GM19397 (cell line): ENCODE results near the gene CSTF2T.
"Not testable (repeated sequence)": the region's sequence is repeated elsewhere in the genome, so short reads cannot be mapped to it uniquely, and the experiment has no call there.

Source experiments
- ATAC-seq: cut with Tn5 transposase; IDR thresholded peaks from one replicate; pipeline ENCODE4 v1.9.1; 2021; ENCODE audit warnings: mild to moderate bottlenecking, moderate library complexity; ENCODE audit not compliant: unreplicated experiment

CSTF2T gene

GRCh38 chr10:51698473-51699063 lies 827 bp downstream of the CSTF2T start:
- no peak for ATAC-seq

DNA sequence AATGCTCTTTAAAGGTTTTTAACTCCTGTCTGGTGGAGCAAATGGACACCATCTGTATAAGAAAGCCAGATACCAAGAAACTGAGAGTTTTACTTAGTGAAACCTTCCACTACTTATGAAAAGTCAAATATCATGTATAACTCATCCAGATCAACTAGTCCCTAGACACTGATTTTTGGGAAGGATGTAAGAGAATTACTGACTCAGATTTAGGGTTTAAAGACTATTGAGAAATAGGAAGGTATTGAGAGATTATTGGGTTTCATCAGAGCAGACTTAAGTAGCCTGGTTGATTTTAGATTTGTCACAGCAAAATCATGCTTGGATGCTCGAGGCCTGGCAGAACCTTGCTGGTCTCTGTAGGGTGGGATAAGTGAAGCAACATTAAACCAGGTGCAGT lies 3.1 kb downstream of the CSTF2T start:
- no peak for ATAC-seq

GRCh38 chr10:51694086-51694768 lies 5.2 kb downstream of the CSTF2T start:
- no peak for ATAC-seq

GRCh38 chr10:51691135-51691534 lies 8.3 kb downstream of the CSTF2T start:
- no peak for ATAC-seq

DNA sequence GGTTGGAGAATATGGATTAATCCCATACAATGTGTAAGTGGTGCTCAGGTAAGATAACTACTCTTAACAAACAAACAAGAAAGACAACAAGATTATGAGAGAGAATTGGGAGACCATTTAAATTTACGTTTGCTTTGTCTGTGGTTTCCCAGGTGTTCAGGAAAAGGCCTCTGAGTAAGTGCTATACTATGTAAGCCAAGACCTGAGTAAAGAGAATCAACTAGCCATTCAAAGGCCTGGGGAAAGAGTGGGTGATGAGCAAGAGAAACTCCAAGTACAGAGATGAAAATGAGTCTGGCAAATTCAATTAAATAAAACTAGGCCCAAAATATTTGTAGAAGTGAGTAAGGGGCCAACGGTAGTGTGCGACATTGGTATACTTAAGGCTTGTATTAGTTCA lies 9.9 kb downstream of the CSTF2T start:
- ATAC-seq, result no peak

- ATAC-seq, result not testable (repeated sequence)
Measured at GRCh38 chr10:51688826-51689225, 10.6 kb downstream of the CSTF2T start.

- ATAC-seq, result no peak
Measured at GRCh38 chr10:51687296-51687695, 12.1 kb downstream of the CSTF2T start.

- ATAC-seq, result no peak
Measured at GRCh38 chr10:51685768-51686167, 13.6 kb downstream of the CSTF2T start.

DNA sequence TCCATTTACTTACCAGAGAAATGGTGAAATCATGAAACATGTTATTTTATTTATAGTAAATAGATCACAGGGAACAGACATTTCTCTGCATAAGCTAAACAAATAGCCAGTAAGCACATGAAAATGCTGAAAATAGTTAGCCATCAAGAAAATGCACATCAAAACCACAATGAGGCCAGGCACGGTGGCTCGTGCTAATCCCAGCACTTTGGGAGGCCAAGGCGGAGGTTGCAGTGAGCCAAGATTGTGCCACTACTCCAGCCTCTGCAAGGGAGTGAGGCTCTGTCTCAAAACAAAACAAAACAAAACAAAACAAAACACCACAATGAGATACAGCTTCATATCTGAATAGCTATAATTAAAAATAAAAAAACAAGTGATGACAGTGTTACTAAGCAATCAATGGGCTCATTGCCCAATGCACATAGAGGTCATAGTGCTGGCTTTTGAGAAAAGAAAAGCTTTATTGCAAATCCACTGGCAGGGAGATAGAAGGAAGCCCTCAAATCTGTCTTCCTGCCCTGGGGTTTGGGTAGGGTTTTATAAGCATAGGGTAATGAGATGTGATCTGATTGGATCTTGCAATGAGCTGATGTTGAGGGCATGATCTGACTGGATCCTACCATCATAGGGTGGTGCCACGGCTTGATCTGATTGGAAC lies 16.2 kb downstream of the CSTF2T start:
- ATAC-seq, result no peak

DNA sequence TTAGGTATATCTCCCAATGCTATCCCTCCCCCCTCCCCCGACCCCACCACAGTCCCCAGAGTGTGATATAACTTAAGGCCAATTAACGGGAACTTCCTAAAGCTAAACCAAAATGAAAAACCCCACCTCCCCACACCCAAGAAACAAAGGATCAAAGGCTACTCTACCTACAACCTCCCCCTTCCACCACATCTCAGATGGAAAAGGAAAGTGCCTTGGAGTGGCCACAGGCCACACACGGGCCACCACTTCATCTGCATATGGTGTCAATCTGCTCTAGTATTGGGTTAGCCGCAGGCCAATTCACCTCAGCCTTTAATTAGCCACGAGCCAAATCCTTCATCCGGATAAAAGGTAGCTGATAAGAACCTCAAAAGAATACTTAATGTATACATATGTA lies 19.6 kb downstream of the CSTF2T start:
- ATAC-seq, result no peak

- no peak for ATAC-seq
Measured at GRCh38 chr10:51675088-51675487, 24.3 kb downstream of the CSTF2T start.

DNA sequence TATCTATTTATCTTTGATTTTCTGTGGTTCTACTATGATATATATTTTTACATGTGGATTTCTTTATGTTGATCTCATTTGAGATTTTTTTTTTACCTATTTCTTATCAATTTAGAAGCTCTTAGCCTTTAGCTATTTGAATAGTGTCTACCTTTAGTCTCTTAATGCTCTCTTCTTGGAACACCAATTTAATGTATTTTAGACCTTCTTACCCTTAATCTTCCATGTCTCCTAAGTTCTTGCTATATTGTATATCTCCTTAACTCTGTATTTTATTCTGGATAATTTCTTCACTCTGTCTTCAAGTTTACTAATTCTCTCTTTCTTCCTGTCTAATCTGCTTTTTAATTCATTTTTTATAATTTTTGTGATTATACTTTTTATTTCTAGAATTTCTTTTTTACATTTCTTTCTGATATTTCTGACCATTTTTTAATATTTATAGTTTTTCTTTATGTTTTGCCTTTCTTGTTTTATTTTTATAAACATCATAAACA lies 27.3 kb downstream of the CSTF2T start:
- no peak for ATAC-seq

GRCh38 chr10:51669041-51669440 lies 30.4 kb downstream of the CSTF2T start:
- no peak for ATAC-seq

DNA sequence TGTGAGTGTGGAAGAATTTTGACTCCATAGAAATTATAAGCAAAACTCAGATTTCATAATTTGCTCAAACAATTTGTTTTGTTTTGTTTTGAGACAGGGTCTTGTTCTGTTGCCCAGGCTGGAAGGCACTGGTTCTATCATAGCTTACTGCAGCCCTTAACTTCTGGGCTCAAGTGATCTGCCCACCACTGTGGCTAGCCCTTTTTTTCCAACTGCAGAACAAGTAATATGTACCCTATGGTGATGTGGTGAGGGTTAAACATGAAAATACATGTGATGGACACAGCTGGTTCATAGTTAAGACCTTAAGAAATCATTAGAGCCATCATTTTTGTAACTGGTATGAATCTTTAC lies 31.1 kb downstream of the CSTF2T start:
- ATAC-seq, result no peak

DNA sequence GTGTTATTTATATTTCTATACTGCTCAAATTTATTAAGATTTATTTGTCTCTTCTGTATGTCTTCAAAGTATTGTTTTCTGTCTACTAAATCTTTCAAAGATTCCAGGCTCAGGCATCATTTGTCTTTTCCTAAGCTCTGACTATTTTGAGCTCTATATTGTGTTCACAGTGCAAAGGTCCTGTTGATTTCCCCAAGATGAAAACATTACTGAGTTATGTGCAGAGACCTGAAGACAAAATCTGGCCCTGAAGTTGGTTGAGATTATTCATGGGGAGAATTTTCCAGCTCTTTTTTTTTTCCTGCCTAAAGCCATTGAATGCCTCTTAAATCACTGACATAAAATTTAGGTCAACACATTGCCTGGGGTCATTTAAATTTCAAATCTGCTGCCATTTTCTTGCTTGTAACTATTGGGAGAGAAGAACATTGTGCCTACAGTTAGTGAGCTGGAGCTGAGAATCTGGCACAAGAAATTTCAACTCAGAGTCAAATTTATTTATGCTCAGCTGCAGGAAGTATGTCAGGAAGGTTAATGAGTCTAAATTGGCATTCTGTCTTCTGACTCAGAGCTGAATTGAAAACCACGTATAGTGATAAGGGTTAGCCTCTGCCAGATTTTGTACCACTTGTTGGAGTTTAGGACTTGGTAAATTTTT lies 31.6 kb downstream of the CSTF2T start:
- ATAC-seq, result no peak

DNA sequence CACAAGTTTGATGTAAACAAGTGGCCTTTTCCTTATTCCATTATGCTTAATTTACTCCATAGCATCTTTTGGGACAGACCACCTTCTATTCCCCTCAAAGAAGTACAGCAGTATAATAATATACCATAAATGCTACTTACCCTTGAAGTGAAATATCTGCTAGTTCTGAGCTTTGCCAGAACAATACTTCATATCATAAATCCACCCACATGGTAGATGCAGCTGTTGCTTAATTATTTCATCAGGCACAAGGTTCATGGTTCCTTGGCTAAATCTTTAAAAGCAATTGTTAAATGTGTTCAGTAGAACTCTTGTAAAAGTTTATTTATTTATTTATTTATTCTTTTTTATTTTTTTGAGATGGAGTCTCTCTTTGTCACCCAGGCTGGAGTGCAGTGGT lies 32.9 kb downstream of the CSTF2T start:
- ATAC-seq, result no peak

DNA sequence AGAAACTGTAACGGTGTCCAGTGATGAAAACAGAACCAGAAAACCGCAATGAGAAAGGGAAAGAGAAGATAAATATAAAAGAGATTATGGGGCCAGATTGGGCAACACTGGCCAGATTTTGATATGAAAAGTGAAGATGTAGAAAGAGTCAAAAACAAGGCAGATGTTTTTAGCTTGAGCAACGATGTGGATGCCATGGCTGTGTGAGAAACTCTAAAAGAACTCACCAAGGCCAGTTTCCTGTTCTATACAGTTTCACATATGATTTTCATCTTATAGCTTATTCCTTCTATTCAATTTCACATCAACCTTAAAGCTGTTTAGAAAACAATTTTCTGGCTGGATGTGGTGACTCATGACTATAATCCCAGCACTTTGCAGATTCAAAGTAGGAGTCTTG lies 36.3 kb downstream of the CSTF2T start:
- ATAC-seq, result no peak

GRCh38 chr10:51659344-51659743 lies 40.1 kb downstream of the CSTF2T start:
- ATAC-seq, result no peak

DNA sequence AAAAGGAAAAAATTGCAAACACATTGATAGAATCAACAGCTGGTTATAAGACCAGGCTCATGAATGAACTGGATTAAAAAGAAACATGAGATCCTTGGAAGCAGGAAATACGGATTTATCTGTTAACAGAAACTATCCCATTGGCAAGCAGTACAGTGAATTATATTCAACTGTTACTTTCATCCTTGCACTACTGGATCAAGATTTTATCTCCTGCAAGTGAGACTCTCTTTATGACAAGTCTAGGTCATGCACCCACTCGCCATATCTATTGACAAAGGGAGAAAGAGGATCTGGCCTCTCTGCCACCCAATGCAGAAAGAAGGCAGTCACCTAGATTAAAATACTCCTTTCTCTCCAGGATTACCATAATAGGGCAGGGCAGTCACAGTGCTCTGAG lies 41.4 kb downstream of the CSTF2T start:
- no peak for ATAC-seq

DNA sequence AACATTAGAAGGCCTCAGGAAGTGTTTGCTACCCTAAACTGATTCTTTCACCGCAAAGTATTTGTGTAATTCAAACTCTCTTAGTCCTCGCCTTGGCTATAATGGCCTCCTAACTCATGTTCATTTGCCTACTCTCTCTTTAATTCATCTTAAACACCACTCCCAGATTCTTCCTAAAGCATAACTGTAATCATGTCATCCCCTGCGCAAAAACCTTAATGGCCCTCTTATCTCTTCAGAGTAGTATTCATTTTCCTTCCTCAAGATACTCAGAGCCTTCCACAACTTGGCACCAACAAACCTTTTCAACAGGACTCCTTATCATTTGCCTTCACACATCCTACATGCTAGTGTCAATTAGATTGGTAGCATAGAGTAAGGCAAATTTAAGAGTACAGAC lies 42.9 kb downstream of the CSTF2T start:
- no peak for ATAC-seq

DNA sequence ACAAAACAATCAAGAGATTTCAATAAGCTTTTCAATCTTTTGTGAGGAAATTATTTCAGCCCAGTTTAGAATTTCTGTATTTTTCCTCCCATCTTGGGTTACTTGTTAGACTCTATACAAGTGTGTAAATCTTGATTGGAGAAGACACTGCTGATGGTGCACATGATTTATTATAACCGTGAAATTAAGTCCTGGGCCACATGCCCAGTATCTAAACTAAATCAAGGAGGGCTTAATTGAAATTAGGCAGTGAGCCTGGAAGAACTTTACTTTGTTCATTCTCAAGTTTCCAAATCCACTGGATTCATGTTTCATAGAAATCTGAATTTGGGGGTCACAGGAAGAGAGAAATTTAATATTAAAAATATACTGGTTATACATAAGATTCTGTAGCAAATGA lies 44.5 kb downstream of the CSTF2T start:
- ATAC-seq, result no peak

DNA sequence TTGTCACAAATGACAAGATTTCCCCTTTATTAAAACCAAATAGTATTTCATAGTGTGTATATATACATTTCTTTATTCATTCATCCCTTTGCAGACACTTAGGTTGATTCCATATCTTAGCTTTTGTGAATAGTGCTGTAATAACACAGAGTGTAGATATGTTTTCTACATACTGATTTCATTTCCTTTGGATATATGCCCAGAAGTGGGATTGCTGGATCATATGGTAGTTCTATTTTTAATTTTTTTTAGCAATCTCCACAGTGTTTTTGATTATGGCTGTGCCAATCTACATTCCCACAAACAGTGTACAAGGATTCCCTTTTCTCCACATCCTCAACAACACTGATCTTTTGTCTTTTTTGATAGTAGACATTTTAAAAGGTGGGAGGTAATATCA lies 46.4 kb downstream of the CSTF2T start:
- ATAC-seq, result no peak
